Mucosa of stomach (tissue), 1 donor: ENCODE measurements around the gene MED25.

Experiments used
- H3K27me3 ChIP-seq: one replicate; pipeline ENCODE4 v1.7.0; 2013; ENCODE audit warnings: mild to moderate bottlenecking, low read length; ENCODE audit not compliant: control insufficient read depth, insufficient read depth
- H3K36me3 ChIP-seq: one replicate; pipeline ENCODE4 v1.7.0; 2013; ENCODE audit warnings: low read length; ENCODE audit not compliant: control insufficient read depth, insufficient read depth
- H3K4me1 ChIP-seq: one replicate; pipeline ENCODE4 v1.7.0; 2013; ENCODE audit warnings: mild to moderate bottlenecking, low read length; ENCODE audit not compliant: control insufficient read depth, insufficient read depth
- H3K4me3 ChIP-seq: one replicate; pipeline ENCODE4 v1.7.0; 2013; ENCODE audit warnings: low read length
- H3K9ac ChIP-seq: one replicate; pipeline ENCODE4 v1.7.0; 2013; ENCODE audit warnings: mild to moderate bottlenecking, low read length, moderate library complexity
- H3K9me3 ChIP-seq: one replicate; pipeline ENCODE4 v1.7.0; 2013; ENCODE audit warnings: mild to moderate bottlenecking, low read length, moderate library complexity; ENCODE audit not compliant: control insufficient read depth
- donor health status: Pancreatic carcinoma.

The MED25 gene

GRCh38 chr19:49875857-49876421, 57.9 kb downstream of the MED25 start:
- H3K9me3 ChIP-seq, result no peaks in the 10 kb centered on the region
- peak overlapping the region; percentile 91 for H3K9ac ChIP-seq
- H3K4me3 ChIP-seq, result peak overlapping the region; percentile 81
- peaks cover 18% of the 10 kb centered on the region for H3K4me1 ChIP-seq
- H3K36me3 ChIP-seq, result peaks cover 7% of the 10 kb centered on the region
- no peaks in the 10 kb centered on the region for H3K27me3 ChIP-seq

DNA sequence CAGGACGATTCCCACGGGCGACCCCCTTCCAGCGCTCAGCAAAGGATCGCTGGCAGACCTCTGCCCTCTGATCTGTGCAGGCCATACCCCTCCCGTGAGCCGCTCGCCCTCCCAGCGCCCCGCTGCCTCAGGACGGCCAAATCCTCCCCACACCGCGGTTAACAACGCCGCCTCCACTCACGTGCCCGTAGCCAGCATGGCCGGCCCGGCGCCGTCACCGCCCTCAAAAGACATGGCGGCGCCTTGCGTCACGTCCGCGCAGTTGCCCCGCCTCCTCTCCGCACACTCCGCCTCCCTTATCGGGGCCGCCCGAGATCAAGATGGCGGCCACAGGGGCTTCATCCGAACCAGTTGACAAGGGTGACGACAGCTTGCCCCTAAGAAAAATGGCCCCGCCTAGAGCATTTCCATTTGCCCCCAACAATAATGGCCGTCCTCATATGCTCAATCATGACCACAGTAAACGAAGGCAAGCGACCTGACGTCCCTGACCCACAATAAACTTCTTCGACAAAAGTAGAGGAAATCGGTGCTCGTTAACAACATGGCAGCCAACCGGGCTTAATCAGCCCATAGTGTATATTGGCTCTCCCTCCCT, 58.4 kb downstream of the MED25 start:
- Histone ChIP-seq H3K9me3 (no peaks in the 10 kb centered on the region), H3K9ac (peak overlapping the region; percentile 91), H3K4me1 (peaks cover 16% of the 10 kb centered on the region), H3K36me3 (peaks cover 13% of the 10 kb centered on the region), H3K27me3 (no peaks in the 10 kb centered on the region), H3K4me3 (peak overlapping the region; percentile 81)

DNA sequence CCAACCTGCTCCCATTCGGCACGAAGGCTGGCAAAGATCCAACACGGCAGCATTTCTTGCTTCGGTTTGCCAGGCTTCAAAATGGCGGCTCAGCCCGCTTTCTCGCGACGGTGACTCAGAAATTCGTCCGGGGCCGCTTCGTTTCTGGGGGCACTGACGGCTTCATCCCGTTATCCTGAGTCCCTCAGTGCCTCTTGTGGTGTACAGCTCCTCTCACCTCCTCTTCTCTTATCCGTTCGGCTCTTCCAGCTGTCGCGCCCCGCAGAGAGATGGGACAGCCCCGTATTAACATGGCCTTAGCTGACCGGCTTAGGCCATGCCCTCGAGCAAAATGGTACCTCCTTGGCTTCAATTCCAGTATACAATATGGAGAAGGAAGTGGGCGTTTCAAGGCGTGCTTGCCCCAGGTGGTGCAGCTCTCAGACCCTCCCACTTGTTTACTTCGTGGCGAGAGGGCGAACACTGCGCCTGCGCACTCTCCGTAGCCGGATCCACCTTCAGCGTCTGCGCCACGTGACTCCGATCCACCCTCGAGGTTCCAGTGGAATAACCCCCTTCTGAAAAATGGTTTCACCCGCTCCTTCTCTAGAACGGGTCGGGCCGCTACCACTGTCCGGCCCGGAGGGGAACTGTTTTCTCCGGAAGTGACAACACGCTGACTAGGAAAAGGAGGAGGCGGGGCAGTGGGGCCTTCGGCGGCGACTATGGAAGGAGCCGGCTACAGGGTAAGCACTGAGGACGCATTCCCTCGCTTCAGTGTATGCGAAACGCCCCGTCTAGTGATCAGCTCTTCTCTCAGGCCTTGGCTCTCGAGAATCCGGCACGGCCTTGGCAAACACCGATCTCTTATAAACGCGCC, 59.2 kb downstream of the MED25 start, which contains the start of the genes AKT1S1 and TBC1D17:
AKT1S1 (minus strand) TSS at position 336 of the 859 bp plus-strand sequence. CDS start 4,060 bp downstream, outside the sequence.
TBC1D17 (plus strand) TSS at position 683 of the 859 bp plus-strand sequence; CDS start at position 705, 22 bp downstream.
- peaks cover 20% of the 10 kb centered on the region for H3K36me3 ChIP-seq
- H3K4me1 ChIP-seq, result peaks cover 16% of the 10 kb centered on the region
- peak within 1 kb of the TSS; percentile 81 for H3K4me3 ChIP-seq
- no peaks in the 10 kb centered on the region for H3K27me3 ChIP-seq
- H3K9me3 ChIP-seq, result no peaks in the 10 kb centered on the region
- H3K9ac ChIP-seq, result peak within 1 kb of the TSS; percentile 91

DNA sequence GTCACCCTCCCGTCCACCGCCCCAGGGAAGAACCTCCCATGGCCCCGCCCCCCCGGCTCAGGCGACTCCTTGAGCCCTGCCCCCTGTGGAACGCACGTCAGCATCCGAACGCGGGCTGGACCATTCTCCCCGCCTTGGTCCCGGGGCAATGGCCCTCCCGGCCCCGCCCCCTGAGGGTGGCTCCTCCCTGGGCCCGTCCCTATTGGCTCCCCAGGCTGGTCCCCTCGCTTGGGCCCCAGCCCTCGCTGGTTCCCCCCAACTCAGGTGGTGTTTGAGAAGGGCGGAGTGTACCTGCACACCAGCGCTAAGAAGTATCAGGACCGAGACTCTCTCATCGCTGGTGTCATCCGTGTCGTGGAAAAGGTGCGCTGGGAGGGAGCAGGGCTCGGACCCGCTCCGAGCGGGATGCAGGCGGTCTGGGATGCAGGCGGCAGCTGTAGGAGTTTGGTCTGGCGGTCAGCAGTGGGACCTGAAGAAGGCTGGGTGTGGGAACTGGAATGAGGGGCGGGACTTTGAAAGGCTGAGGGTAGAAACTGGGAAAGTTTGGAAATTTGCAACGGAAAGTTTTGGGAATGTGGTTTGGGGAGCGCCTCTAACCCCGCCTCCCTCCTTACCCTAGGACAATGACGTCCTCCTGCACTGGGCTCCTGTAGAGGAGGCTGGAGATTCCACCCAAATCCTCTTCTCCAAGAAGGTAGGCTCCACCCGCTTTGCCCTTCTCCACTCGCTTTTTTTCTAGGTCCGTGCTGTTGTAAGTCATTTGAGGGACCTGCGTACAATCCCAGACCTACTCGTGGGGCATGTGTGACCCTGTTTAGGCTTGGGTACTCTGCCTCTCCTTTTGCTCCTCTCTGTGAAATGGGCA, 60.0 kb downstream of the MED25 start:
- no peaks in the 10 kb centered on the region for H3K9me3 ChIP-seq
- no peaks in the 10 kb centered on the region for H3K27me3 ChIP-seq
- H3K36me3 ChIP-seq, result peaks cover 24% of the 10 kb centered on the region
- peaks cover 16% of the 10 kb centered on the region for H3K4me1 ChIP-seq
- peak overlapping the region; percentile 91 for H3K9ac ChIP-seq
- H3K4me3 ChIP-seq, result peak overlapping the region; percentile 81

- Histone ChIP-seq H3K9me3 (no peaks in the 10 kb centered on the region), H3K4me1 (peaks cover 16% of the 10 kb centered on the region), H3K27me3 (no peaks in the 10 kb centered on the region), H3K9ac (no peak overlapping the region), H3K36me3 (peaks cover 30% of the 10 kb centered on the region), H3K4me3 (peak overlapping the region; percentile 81)
Observed at GRCh38 chr19:49878744-49879070, 60.6 kb downstream of the MED25 start.

GRCh38 chr19:49879243-49879963, 61.3 kb downstream of the MED25 start:
- Histone ChIP-seq H3K9me3 (no peaks in the 10 kb centered on the region), H3K9ac (no peak overlapping the region), H3K4me3 (no peak overlapping the region), H3K4me1 (peaks cover 16% of the 10 kb centered on the region), H3K27me3 (no peaks in the 10 kb centered on the region), H3K36me3 (peaks cover 30% of the 10 kb centered on the region)

DNA sequence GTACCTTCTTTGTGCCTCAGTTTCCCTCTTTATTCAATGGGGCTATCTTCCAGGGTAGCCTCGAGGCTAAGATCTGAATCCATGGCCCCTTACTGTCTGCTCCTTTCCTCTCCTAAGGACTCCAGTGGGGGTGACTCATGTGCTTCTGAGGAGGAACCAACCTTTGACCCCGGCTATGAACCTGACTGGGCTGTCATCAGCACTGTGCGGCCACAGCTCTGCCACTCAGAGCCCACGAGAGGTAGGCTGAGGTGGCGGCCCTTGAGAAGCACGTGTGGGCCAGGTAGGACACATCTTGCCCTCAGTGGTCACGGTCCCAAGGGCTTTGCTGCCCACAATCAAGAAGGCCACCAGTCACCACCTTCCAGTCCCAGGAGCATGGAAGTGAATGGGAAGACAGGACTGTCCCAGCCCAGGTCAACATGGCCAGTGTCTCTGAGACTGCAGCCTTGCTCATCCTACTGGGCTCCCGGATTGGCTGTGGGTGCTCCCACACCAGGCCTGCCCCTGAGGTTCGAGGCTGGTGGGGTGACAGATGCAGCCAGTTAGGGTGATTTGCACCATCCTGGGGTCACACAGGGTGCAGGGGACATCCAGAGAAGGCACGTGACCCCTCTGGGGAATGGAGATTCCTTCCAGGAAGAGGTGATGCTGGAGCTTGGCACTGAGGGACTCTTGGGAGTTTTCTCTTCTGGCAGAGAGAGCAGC, 62.2 kb downstream of the MED25 start:
- no peak overlapping the region for H3K4me3 ChIP-seq
- H3K9me3 ChIP-seq, result no peaks in the 10 kb centered on the region
- H3K9ac ChIP-seq, result no peak overlapping the region
- peaks cover 13% of the 10 kb centered on the region for H3K4me1 ChIP-seq
- peaks cover 30% of the 10 kb centered on the region for H3K36me3 ChIP-seq
- no peaks in the 10 kb centered on the region for H3K27me3 ChIP-seq

- Histone ChIP-seq H3K9ac (no peak overlapping the region), H3K4me1 (peaks cover 9% of the 10 kb centered on the region), H3K4me3 (no peak overlapping the region), H3K9me3 (no peaks in the 10 kb centered on the region), H3K27me3 (no peaks in the 10 kb centered on the region), H3K36me3 (peaks cover 30% of the 10 kb centered on the region)
Observed at GRCh38 chr19:49881186-49881585, 63.1 kb downstream of the MED25 start.

GRCh38 chr19:49881672-49882394, 63.7 kb downstream of the MED25 start:
- Histone ChIP-seq H3K36me3 (peaks cover 30% of the 10 kb centered on the region), H3K9ac (no peak overlapping the region), H3K27me3 (no peaks in the 10 kb centered on the region), H3K4me3 (no peak overlapping the region), H3K4me1 (peaks cover 9% of the 10 kb centered on the region), H3K9me3 (no peaks in the 10 kb centered on the region)

GRCh38 chr19:49882643-49883042, 64.6 kb downstream of the MED25 start:
- peaks cover 13% of the 10 kb centered on the region for H3K4me1 ChIP-seq
- H3K36me3 ChIP-seq, result peaks cover 30% of the 10 kb centered on the region
- no peaks in the 10 kb centered on the region for H3K27me3 ChIP-seq
- H3K9ac ChIP-seq, result no peak overlapping the region
- H3K9me3 ChIP-seq, result no peaks in the 10 kb centered on the region
- H3K4me3 ChIP-seq, result no peak overlapping the region
